ENCODE data around the gene ADGRG1.

ADGRG1 gene

GRCh38 chr16:57685633-57686032, 57.2 kb downstream of the ADGRG1 start:
- peak overlapping the region in 5 of 11 experiments; percentile 15 to 97 (median 92); a peak in 8 of 22 replicates for H3K4me2 ChIP-seq
- H3K27me3 ChIP-seq = no peaks in the 10 kb centered on the region
- H3K27ac ChIP-seq = peak overlapping the region in 9 of 11 experiments; percentile 96 to 100 (median 99); a peak in 17 of 22 replicates
- H3K4me1 ChIP-seq = peaks cover 60 to 100% (median 84%) of the 10 kb centered on the region in 10 experiments
- no peak for TF ChIP-seq Cebpa-rat (IDR thresholded peaks at IDR 0.05)
- H3K9me3 ChIP-seq (replicated peaks in 1 of 11) = 0 out of 22 replicates have a peak, but pooled peaks cover 0 to 5% (median 0%) of the 10 kb centered on the region in 11 experiments
- H3K4me3 ChIP-seq = no peak overlapping the region
- H4K20me1 ChIP-seq = no peaks in the 10 kb centered on the region
- H3K36me3 ChIP-seq = no peaks in the 10 kb centered on the region
- no peak overlapping the region for H3K9ac ChIP-seq

DNA sequence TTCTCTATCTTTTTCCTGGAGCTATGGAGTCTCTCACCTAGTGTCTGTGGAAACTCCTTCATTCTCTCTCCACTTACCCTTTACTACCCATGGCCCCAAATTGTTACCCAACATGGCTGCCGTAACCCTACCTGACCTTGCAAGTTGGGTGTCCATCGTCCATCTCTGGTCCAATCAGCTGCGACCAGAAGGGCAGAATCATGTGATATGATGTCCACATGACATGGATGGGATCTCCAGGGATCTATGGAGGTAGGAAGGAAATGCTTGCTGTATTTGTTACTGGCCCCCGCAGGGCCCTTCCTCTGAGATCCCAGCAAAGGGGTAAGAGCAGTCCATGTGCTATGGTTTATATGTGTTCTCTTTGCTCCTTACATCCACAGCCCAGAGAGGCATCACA, 58.1 kb downstream of the ADGRG1 start:
- H4K20me1 ChIP-seq = no peaks in the 10 kb centered on the region
- no peak for TF ChIP-seq Cebpa-rat (IDR thresholded peaks at IDR 0.05)
- peak overlapping the region in 9 of 11 experiments; percentile 96 to 100 (median 99); a peak in 18 of 22 replicates for H3K27ac ChIP-seq
- H3K4me2 ChIP-seq = peak overlapping the region; percentile 18 to 97 (median 90); a peak in 18 of 22 replicates
- peaks cover 62 to 100% (median 84%) of the 10 kb centered on the region in 10 experiments for H3K4me1 ChIP-seq
- H3K27me3 ChIP-seq = no peaks in the 10 kb centered on the region
- peak overlapping the region in 8 of 11 experiments; percentile 7 to 94 (median 88); a peak in 9 of 22 replicates for H3K9ac ChIP-seq
- H3K9me3 ChIP-seq (replicated peaks in 1 of 11) = 0 out of 22 replicates have a peak, but pooled peaks cover 0 to 5% (median 0%) of the 10 kb centered on the region in 11 experiments
- H3K36me3 ChIP-seq = no peaks in the 10 kb centered on the region
- H3K4me3 ChIP-seq = no peak overlapping the region

- Histone ChIP-seq H4K20me1 (no peaks in the 10 kb centered on the region), H3K9ac (peak overlapping the region in 9 of 11 experiments; percentile 7 to 94 (median 88); a peak in 12 of 22 replicates), H3K4me3 (no peak overlapping the region), H3K27ac (peak overlapping the region in 9 of 11 experiments; percentile 96 to 100 (median 99); a peak in 18 of 22 replicates), H3K4me1 (peaks cover 68 to 100% (median 88%) of the 10 kb centered on the region in 10 experiments), H3K36me3 (no peaks in the 10 kb centered on the region), H3K4me2 (peak overlapping the region; percentile 18 to 97 (median 90); a peak in 21 of 22 replicates), H3K27me3 (no peaks in the 10 kb centered on the region), H3K9me3 (replicated peaks in 1 of 11) (0 out of 22 replicates have a peak, but pooled peaks cover 0 to 5% (median 0%) of the 10 kb centered on the region in 11 experiments)
- peak in 1 of 11 experiments; percentile 40; a peak in 1 of 22 replicates for TF ChIP-seq Cebpa-rat (IDR thresholded peaks at IDR 0.05)
Observed at GRCh38 chr16:57687363-57687929, 59.0 kb downstream of the ADGRG1 start.

GRCh38 chr16:57688487-57688986, 60.1 kb downstream of the ADGRG1 start:
- TF ChIP-seq Cebpa-rat (IDR thresholded peaks at IDR 0.05) = no peak
- Histone ChIP-seq H4K20me1 (no peaks in the 10 kb centered on the region), H3K4me2 (peak overlapping the region; percentile 74 to 97 (median 90)), H3K4me1 (peaks cover 71 to 100% (median 90%) of the 10 kb centered on the region in 10 experiments), H3K4me3 (peak overlapping the region in 4 of 10 experiments; percentile 54 to 73 (median 62); a peak in 8 of 20 replicates), H3K27ac (peak overlapping the region; percentile 42 to 100 (median 99); a peak in 21 of 22 replicates), H3K36me3 (no peaks in the 10 kb centered on the region), H3K9ac (peak overlapping the region; percentile 45 to 94 (median 88); a peak in 21 of 22 replicates), H3K27me3 (no peaks in the 10 kb centered on the region), H3K9me3 (replicated peaks in 1 of 11) (0 out of 22 replicates have a peak, but pooled peaks cover 0 to 5% (median 0%) of the 10 kb centered on the region in 11 experiments)

DNA sequence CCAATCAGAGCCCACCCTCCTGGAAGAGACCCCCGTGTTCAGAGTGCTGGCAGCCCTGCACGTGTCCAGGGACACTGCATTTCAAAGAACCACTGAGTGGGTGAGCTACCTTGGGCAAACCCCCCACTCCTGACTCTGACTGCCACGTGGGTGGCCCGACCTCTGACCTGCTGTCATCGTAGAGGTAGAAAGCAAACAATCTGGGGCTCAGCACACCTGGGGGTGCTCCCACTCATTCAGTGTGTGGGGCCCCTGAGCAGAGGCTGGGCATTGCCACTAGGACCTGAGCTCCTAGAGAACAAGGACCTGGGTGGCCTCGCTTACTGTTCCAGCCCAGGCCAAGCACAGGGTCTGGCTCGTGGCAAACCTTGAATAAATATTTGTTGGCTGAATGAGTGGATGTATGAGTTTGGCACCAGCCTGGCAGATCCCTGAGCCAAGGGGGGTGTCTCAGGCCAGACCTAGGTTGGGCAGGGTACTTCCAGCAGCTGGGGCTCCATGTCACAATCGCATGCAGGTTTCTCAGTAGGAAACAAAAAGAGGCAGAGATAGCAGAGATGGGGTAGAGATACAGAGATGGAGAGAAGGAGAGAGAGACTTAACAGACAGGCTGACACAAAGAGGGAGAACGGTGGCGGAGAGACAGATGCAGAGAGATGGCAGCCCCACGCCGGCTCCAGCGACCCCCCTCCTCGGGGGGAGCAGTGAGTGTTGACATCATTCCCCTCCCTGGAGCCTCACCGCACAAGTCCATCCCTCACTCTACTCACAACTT, 60.7 kb downstream of the ADGRG1 start:
- Histone ChIP-seq H3K4me3 (peak overlapping the region in 7 of 10 experiments; percentile 7 to 73 (median 54); a peak in 11 of 20 replicates), H4K20me1 (no peaks in the 10 kb centered on the region), H3K9me3 (replicated peaks in 1 of 11) (0 out of 22 replicates have a peak, but pooled peaks cover 0 to 5% (median 0%) of the 10 kb centered on the region in 11 experiments), H3K4me2 (peak overlapping the region; percentile 74 to 97 (median 90)), H3K4me1 (peaks cover 71 to 100% (median 90%) of the 10 kb centered on the region in 10 experiments), H3K9ac (peak overlapping the region; percentile 45 to 94 (median 88); a peak in 21 of 22 replicates), H3K27me3 (no peaks in the 10 kb centered on the region), H3K27ac (peak overlapping the region; percentile 42 to 100 (median 99); a peak in 21 of 22 replicates), H3K36me3 (no peaks in the 10 kb centered on the region)
- no peak for TF ChIP-seq Cebpa-rat (IDR thresholded peaks at IDR 0.05)

- peaks cover 75 to 100% (median 90%) of the 10 kb centered on the region in 10 experiments for H3K4me1 ChIP-seq
- peak overlapping the region; percentile 74 to 97 (median 90) for H3K4me2 ChIP-seq
- H3K27me3 ChIP-seq = no peaks in the 10 kb centered on the region
- TF ChIP-seq Cebpa-rat (IDR thresholded peaks at IDR 0.05) = peak in 10 of 11 experiments; percentile 70 to 100 (median 99); a peak in 19 of 22 replicates
- peak overlapping the region in 6 of 10 experiments; percentile 7 to 73 (median 58); a peak in 10 of 20 replicates for H3K4me3 ChIP-seq
- no peaks in the 10 kb centered on the region for H3K36me3 ChIP-seq
- H4K20me1 ChIP-seq = no peaks in the 10 kb centered on the region
- 0 out of 22 replicates have a peak, but pooled peaks cover 0 to 5% (median 0%) of the 10 kb centered on the region in 11 experiments for H3K9me3 ChIP-seq (replicated peaks in 1 of 11)
- peak overlapping the region in 10 of 11 experiments; percentile 75 to 100 (median 99); a peak in 21 of 22 replicates for H3K27ac ChIP-seq
- peak overlapping the region; percentile 45 to 94 (median 88); a peak in 21 of 22 replicates for H3K9ac ChIP-seq
Observed at GRCh38 chr16:57689762-57690558, 61.5 kb downstream of the ADGRG1 start.

- Histone ChIP-seq H3K4me2 (peak overlapping the region; percentile 74 to 97 (median 90)), H3K9me3 (replicated peaks in 1 of 11) (no peaks in the 10 kb centered on the region), H3K9ac (peak overlapping the region in 10 of 11 experiments; percentile 55 to 92 (median 86); a peak in 20 of 22 replicates), H3K4me1 (peaks cover 82 to 100% (median 97%) of the 10 kb centered on the region in 10 experiments), H3K36me3 (no peaks in the 10 kb centered on the region), H3K27me3 (no peaks in the 10 kb centered on the region), H3K27ac (peak overlapping the region in 10 of 11 experiments; percentile 75 to 100 (median 99); a peak in 21 of 22 replicates), H3K4me3 (peak overlapping the region in 3 of 10 experiments; percentile 26 to 73 (median 64); a peak in 2 of 20 replicates), H4K20me1 (no peaks in the 10 kb centered on the region)
- TF ChIP-seq Cebpa-rat (IDR thresholded peaks at IDR 0.05) = 0 out of 22 replicates have a peak, but pooled peaks of 1 of the 11 experiments have one; percentile 33
Observed at GRCh38 chr16:57690782-57691471, 62.5 kb downstream of the ADGRG1 start.
